AML-193 (cell line): ENCODE measurements around the gene ALKBH7.
"Not testable (repeated sequence)": the region's sequence is repeated elsewhere in the genome, so short reads cannot be mapped to it uniquely, and the experiment has no call there.

Experiments
- DNase-seq, 2 experiments: peaks; one replicate each; lab custom pipeline; 2025; lab: John Stamatoyannopoulos, UW

ALKBH7 gene, protein sequence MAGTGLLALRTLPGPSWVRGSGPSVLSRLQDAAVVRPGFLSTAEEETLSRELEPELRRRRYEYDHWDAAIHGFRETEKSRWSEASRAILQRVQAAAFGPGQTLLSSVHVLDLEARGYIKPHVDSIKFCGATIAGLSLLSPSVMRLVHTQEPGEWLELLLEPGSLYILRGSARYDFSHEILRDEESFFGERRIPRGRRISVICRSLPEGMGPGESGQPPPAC

DNA sequence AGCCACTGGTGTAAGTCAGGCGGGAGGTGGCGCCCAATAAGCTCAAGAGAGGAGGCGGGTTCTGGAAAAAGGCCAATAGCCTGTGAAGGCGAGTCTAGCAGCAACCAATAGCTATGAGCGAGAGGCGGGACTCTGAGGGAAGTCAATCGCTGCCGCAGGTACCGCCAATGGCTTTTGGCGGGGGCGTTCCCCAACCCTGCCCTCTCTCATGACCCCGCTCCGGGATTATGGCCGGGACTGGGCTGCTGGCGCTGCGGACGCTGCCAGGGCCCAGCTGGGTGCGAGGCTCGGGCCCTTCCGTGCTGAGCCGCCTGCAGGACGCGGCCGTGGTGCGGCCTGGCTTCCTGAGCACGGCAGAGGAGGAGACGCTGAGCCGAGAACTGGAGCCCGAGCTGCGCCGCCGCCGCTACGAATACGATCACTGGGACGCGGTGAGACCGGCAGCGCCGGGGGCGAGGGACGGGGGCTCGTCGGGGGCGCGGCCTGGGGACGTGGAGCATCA is at the start of gene ALKBH7:
ALKBH7 (plus strand) TSS at position 201 of the 502 bp plus-strand sequence; CDS start at position 228, 27 bp downstream.
- peak; percentile 98 to 99 for DNase-seq

DNA sequence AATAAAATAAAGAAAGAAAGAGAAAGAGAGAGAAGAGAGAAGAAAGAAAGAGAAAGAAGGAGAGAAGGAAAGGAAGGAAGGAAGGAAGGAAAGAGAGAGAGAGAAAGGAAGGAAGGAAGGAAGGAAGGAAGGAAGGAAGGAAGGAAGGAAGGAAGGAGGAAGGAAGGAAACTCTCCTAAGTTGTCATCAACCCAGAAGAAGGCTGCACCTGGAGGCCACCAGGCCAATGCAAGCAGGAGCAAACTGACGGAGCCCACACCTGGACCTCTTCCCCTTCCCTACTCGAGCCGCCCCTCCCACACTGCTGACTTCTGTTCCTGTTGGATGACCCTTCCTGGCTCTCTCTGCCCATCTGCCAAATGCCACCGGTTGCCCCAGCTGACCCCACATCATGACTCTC is 47.8 kb upstream of the ALKBH7 start:
- DNase-seq, result no peak

DNA sequence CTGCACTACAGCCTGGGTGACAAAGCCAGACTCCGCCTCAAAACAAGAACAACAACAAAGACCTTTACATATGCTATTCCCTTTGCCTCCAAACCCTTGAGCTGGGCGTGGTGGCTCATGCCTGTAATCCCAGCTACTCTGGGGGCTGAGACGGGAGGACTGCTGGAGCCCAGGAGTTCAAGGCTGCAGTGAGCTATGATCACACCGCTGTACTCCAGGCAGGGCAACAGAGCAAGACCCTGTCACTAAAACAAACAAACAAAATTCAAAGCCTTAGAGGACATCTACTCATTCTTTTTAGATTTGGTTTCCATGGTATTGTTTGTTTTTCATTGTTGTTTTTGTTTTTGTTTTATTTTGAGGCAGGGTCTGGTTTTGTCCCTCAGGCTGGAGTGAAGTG is 47.0 kb upstream of the ALKBH7 start:
- DNase-seq, result no peak

DNA sequence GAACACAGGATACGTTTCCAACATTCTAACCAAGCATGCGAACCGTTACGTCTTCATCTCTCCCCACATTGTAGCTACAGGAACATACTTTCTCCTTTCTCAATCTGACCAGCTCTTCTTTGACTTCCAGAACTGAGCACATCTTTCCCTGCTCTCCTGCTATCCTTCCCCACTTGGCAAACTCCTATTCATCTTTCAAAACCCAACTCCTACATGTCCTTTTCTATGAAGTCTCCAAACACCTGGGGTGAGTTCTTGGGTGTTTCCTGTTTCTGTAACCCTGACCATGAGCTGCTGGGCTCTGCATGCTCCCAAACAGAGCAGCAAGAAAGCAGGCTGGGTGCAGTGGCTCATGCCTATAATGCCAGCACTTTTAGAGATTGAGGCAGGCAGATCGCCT is 45.8 kb upstream of the ALKBH7 start:
- DNase-seq, result no peak

DNA sequence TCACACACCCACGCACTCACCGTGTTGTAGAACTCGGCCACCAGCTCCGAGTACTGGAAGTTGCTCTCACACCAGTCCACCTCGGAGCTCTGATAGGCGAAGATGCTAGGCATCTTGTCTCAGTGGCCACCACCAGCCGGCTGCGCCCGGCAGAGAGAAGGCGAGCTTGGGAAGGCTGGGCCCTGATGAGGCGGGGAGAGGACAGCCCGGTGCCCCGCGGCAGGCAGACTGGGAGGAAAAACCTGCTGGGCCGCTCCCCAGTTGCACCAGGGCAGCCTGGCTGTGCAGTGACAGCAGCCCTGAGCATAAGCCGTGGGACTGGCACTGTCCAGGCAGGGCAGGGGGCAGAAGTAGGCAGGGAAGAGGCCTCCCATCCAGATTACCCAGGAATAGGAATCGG is 39.2 kb upstream of the ALKBH7 start, which contains the start of gene ACER1:
ACER1 (minus strand) TSS at position 174 of the 400 bp plus-strand sequence; CDS start at position 113, 61 bp downstream.
- DNase-seq, result no peak

DNA sequence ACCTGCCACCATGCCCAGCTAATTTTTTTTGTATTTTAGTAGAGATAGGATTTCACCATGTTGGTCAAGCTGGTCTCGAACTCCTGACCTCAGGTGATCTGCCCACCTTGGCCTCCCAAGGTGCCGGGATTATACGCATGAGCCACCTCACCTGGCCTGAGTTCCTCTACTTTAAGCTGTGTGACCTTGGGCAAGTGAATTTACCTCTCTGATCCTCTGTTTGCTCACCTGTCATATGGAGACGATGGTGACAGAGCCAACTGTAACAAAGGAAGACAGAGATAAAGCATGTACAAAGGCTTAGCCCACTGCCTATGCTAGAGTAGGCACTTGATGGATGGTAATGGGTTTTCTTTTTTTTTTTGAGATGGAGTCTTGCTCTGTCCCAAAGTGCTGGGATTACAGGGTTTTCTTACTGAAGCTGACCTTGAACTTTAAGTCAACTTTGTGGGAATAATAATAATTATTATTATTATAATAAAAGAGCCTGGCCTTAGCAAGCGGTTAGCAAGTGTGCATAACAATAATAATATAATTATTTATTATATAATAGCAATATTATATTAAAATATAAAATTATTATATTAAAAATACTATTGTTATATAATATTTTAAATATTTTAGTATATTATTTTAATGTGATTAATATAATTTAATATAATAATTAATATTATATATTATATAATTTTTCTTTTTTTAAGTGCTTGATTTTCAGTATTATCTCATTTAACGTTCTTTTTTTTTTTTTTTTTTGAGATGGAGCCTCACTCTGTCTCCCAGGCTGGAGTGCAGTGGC is 37.9 kb upstream of the ALKBH7 start:
- no peak for DNase-seq

DNA sequence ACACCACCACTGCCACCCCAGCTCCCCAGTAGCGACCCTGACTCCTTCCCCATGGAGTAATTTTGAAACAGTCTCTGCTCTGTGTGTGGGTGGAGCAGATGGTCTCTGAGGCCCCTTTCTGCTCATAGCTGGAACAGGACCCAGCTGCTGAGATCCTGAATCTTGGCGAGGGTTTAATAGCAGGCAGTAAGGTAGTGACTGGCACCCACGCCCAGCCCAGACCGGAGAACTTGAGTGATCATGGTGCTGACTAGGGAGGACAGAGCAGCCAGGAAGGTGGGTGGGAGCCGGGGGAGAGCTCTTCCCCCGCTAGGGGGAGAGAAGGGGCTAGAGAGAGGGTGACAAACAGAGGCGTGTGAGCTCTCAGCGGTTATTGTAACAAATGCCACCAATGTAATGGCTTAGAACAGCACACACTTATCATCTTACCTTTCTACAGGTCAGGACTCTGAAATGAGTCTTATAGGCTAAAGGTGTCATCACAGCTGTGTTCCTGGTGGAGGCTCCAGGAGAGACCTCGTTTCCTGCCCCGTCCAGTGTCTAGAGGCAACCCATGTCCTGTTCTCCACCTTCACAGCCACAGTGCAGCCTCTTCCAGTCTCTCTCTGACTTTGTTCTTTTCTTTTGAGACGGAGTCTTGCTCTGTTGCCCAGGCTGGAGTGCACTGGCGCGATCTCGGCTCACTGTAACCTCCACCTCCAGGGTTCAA is 31.9 kb upstream of the ALKBH7 start:
- DNase-seq, result no peak

DNA sequence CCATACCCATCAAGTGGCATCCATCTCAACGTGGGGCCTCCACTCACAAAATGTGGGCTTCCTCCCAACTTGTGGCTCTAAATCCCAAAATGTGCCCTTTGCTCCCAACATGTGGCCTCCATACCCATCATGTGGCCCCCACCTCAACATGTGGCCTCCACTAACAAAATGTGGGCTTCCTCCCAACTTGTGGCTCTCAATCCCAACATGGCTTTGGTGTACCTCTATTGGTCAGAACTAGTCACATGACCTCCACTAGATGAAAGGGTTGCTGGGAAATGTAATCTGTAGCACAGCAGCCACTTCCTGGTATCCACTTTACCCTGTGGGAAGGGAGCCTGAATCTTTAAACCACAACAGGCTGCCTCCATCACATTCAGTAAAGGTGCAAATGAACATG is 29.1 kb upstream of the ALKBH7 start:
- DNase-seq, result no peak

DNA sequence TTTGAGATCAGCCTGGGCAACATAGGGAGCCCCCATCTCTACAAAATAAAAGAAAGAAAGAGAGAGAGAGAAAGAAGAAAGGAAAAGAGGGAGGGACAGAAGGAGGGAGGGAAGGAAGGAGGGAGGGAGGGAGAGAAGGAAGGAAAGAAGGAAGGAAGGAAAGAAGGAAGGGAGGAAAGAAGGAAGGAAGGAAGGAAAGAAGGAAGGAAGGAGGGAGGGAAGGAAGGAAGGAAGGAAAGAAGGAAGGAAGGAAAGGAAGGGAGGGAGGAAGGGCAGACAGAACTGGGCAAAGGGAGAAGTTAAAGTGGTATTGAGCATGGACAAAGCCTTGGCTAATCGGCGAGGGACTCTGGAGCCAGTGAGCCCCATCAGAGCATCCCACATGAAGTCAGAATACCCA is 23.3 kb upstream of the ALKBH7 start:
- DNase-seq, result not testable (repeated sequence)

DNA sequence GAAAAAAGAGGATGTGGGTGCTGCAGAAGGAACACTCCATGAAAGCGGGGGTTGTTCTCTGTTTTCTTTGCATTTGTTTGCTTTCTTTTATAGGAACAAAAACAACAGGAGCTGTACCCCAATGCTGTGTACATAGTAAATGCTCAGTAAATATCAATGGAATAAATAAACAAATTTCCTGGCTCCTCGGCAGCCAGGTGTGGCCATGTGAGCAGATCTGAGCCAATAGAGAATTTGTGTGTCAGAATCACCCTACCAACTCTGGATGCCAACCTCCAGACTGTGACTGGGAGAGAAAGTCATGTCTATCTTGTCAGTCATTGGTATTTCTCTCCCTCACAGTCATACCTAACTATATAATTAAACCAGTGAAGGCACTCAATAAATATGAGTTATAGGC is 21.9 kb upstream of the ALKBH7 start:
- no peak for DNase-seq

DNA sequence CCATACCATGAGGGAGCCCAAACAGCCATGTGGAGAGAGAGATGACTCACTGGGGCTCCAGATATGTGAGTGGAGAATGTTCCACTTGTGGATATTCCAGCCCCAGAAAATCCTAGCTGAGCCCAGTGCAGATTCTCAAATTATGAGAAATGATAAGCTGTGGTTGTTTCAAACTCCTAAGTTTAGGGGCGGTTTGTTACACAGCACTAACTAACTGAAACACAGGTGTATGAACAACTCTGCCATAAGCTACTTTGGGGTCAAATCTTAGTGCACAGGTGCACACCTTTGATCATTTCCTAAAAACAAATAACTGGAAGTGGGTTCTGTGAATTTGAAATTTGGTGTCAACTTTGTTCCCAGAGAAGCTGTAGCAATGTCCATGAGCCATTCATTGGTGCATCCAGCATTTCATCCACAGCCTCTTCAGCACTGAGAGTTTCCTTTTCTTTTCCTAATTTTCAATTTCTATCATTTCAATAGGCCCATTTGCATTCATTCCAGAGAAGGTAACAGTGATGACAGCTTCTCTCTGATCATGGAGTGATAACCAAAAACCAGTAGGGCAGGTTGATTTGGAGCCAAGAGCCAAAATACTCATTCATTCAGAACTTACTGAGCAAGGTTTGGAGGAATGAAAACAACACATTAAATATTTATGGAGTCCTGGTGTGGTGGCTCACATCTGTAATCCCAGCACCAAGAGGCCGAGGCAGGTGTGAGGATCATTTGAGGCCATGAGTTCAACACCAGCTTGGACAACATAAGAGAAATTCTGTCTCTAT is 20.0 kb upstream of the ALKBH7 start:
- no peak for DNase-seq

DNA sequence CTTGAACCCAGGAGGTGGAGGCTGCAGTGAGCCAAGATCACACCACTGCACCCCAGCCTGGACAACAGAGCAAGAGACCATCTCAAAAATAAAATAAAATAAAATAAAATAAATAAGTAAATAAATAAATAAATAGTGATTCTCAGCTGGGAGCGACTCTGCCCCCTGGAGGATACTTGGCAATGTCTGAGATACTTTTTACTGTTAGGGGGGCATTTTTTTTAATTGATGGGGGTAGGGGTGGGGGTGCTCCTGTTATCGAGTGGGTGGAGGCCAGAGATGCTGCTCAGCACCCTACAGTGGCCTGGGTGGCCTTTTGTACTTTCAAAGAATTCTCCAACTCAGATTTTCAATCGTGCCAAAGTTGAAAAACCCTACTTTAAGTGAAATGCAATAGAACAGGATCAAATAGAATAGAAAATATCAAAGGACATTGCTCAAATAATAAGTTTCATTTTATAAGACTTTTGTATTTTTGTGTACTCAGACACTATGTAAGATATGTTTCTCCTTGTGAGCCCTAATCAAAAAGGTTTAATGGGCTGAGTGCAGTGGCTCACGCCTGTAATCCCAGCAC is 18.4 kb upstream of the ALKBH7 start:
- peak in 1 of 2 experiments; percentile 1 for DNase-seq

DNA sequence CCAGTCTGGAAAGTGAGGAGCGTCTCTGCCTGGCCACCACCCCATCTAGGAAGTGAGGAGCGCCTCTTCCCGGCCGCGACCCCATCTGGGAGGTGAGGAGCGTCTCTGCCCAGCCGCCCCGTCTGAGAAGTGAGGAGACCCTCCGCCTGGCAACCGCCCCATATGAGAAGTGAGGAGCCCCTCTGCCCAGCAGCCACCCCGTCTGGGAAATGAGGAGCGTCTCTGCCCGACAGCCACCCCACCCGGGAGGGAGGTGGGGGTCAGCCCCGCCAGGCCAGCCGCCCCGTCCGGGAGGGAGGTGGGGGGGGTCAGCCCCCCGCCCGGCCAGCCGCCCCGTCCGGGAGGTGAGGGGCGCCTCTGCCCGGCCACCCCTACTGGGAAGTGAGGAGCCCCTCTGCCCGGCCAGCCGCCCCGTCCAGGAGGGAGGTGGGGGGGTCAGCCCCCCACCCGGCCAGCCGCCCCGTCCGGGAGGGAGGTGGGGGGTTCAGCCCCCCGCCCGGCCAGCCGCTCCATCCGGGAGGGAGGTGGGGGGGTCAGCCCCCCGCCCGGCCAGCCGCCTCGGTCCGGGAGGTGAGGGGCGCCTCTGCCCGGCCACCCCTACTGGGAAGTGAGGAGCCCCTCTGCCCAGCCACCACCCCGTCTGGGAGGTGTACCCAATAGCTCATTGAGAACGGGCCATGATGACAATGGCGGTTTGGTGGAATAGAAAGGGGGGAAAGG is 17.1 kb upstream of the ALKBH7 start:
- DNase-seq, result not testable (repeated sequence)

DNA sequence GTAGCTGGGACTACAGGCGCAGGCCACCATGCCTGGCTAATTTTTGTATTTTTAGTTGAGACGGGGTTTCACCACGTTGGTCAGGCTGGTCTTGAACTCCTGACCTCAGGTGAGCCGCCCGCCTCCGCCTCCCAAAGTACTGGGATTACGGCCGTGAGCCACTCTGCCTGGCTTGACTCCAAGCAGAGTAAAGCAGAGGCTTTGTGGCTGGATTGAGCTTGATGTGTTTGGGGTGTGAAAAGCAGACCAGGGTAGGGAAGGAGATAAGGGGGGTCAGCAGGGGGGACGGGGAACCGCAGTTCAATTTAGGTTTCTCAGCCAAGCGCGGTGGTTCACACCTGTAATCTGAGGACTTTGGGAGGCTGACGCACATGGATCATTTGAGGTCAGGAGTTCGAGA is 15.4 kb upstream of the ALKBH7 start:
- no peak for DNase-seq

DNA sequence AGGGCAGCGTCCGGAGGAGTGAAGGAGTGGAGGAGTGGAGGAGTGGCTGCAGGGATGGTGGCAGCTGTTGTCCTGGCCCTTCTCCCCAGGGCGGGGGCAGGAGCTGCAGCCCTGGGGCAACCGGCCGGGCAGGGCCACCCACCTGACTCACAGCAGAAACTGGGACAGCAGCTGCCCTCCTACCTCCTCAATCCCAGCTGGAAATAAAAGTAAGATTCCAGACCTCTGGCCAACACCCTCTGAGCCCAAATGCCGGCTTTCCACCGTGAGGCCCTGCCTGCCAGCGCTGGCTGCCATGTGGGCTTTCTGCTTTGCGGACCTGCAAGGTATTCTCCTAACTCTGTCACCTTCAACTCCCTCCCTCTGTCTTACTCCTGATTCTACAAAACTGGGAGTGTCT is 14.6 kb upstream of the ALKBH7 start:
- DNase-seq, result no peak

DNA sequence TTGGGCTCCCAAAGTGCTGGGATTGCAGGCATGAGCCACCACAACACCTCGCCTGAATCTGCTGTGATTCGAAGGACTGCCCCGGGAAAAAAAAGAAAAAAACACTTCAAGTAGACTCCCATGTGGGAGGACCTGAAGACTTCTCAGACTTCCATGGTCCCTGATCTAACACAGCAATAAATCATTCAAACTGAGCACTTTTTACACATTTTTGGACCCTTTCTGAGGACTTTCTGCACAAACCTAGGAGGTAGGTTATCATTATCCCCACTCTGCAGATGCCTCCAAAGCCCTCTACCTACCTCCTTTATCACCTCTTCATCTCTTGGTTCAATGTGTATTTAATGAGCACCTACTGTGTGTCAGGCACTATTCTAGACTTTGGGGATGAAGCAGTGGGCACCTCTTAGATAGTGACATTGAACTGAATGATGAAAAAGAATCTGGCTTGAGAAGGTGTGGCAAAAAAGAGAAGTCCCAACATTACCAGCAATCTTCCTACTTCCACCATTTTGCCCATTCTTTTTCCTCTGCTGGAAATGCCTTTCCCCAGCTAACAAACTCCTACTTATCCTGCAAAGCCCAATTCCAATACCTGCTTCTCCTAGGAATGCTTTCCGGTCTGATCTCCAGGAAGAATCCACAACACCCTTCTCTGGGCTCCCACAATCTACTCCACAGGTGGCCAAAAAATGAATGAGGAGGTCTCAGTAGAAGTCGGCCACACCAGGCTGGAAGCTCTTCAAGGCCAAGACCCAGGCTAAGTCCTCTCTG is 12.8 kb upstream of the ALKBH7 start:
- no peak for DNase-seq

DNA sequence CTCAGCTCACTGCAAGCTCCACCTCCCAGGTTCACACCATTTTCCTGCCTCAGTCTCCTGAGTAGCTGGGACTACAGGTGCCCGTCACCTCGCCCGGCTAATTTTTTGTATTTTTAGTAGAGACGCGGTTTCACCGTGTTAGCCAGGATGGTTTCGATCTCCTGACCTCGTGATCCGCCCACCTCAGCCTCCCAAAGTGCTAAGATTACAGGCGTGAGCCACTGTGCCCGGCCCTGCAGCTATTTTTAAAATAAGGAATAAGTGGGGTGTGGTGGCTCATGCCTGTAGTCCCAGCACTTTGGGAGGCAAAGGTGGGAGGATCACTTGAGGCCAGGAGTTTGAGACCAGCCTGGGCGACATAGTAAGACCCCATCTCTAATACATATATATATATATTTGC is 12.1 kb upstream of the ALKBH7 start:
- DNase-seq, result not testable (repeated sequence)

DNA sequence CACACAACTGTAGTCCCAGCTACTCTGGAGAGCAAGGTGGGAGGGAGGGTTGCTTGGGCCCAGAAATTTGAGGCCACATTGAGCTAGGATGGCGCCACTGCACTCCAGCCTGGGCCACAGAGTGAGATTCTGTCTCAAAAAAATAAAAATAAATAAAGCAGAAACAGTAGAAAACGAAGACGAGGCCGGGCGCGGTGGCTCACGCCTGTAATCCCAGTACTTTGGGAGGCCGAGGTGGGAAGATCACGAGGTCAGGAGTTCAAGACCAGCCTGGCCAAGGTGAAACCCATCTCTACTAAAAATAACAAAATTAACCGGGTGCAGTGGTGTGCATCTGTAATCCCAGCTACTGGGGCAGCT is 11.8 kb upstream of the ALKBH7 start:
- not testable (repeated sequence) for DNase-seq

DNA sequence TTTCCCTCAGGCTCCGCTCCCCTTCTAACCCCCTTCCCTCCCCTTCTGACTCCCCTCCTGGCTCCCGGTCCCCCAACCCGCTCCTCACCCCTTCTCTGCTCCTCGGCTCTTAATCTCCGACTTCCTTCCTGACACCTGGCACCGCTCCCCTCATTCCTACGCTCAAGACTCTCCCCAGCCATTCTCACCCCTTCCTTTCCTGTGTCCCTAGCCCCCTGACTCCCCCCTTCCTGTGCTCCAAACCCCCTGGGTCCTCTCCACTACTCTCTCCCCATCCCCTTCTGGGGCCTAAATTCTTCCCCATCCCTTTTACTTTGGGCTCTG is 10.6 kb upstream of the ALKBH7 start:
- DNase-seq, result no peak

DNA sequence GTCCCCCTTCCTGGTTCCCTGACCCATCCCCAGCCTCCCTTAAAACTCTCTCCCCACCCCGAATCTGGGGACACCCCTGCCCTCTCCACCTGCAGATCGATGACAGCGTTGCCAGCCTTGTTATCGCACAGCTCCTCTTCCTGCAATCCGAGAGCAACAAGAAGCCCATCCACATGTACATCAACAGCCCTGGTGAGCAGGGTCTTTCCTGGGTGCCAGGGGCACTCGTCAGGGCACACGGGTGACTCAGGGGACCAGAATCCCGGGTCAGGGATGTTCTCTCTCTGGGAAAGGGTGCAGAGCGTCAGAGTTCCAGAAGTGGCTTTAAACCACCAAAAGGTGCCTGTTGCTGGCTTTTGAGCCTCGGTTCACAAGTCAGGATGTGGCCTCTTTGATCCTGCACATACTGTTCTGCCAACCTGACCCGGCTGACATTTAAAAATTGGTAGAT is 10.2 kb upstream of the ALKBH7 start:
- no peak for DNase-seq
